CD8-positive, alpha-beta memory T cell (primary cell): Measurements from ENCODE around the gene C4orf46. TPM values are rescaled to one million over a fixed set of nuclear protein-coding genes. Genes with fewer than 3 reads are reported as not detected.

ENCODE experiments used
- CTCF ChIA-PET: fragments of 350-600 bp; sonication (Branson Sonifier 250); formaldehyde crosslinking; loops from one replicate; lab custom pipeline; 2021; ENCODE audit warnings: antibody characterized with exemption; lab: Charles Lee
- POLR2A ChIA-PET: fragments of 350-600 bp; sonication (Branson Sonifier 250); formaldehyde crosslinking; loops from one replicate; lab custom pipeline; 2021; ENCODE audit warnings: antibody characterized with exemption; lab: Charles Lee
- DNase-seq, 5 donors: peaks; one replicate each; pipeline versions ENCODE4 v3.0.0 to v3.0.0-alpha.2; 2020 to 2022; ENCODE audit warnings: mixed read lengths in 1 of 5
- H3K27ac ChIP-seq: one replicate; pipeline ENCODE4 v1.7.0; 2013; ENCODE audit warnings: low read depth, mild to moderate bottlenecking, low read length, moderate library complexity
- H3K27me3 ChIP-seq: 2 replicates; pipeline ENCODE4 v1.7.0; 2013; ENCODE audit warnings: low read length, mild to moderate bottlenecking; ENCODE audit not compliant: insufficient read depth, poor library complexity, severe bottlenecking
- H3K36me3 ChIP-seq: 2 replicates; pipeline ENCODE4 v1.7.0; 2013; ENCODE audit warnings: mild to moderate bottlenecking, low read length, moderate library complexity; ENCODE audit not compliant: insufficient read depth
- H3K4me1 ChIP-seq: 2 replicates; pipeline ENCODE4 v1.7.0; 2013; ENCODE audit warnings: mild to moderate bottlenecking, low read length, moderate library complexity; ENCODE audit not compliant: insufficient read depth
- H3K4me3 ChIP-seq: 2 replicates; pipeline ENCODE4 v1.7.0; 2013; ENCODE audit warnings: mild to moderate bottlenecking, low read length
- H3K9me3 ChIP-seq: 2 replicates; pipeline ENCODE4 v1.7.0; 2013; ENCODE audit warnings: mild to moderate bottlenecking, low read length
- H3K27ac Mint-ChIP-seq, 8 donors: one replicate each; pipeline ENCODE4 v1.8.0; 2020 to 2021; ENCODE audit warnings: mixed read lengths in 8 of 8, mild to moderate bottlenecking in 6 of 8, inconsistent platforms in 3 of 8, moderate library complexity in 3 of 8
- H3K27me3 Mint-ChIP-seq, 2 donors: one replicate each; pipeline ENCODE4 v1.8.0; 2020 to 2021; ENCODE audit warnings: mixed read lengths in 2 of 2, mild to moderate bottlenecking in 1 of 2, moderate library complexity in 1 of 2
- H3K36me3 Mint-ChIP-seq, 3 donors: one replicate each; pipeline ENCODE4 v1.8.0; 2020 to 2021; ENCODE audit warnings: mixed read lengths in 3 of 3, inconsistent platforms in 1 of 3, mild to moderate bottlenecking in 1 of 3
- H3K4me1 Mint-ChIP-seq, 3 donors: one replicate each; pipeline ENCODE4 v1.8.0; 2020 to 2021; ENCODE audit warnings: mixed read lengths in 3 of 3, inconsistent platforms in 1 of 3, mild to moderate bottlenecking in 1 of 3
- H3K4me3 Mint-ChIP-seq, 7 donors: one replicate each; pipeline ENCODE4 v1.8.0; 2020 to 2021; ENCODE audit warnings: mixed read lengths in 7 of 7, mild to moderate bottlenecking in 6 of 7, moderate library complexity in 4 of 7, inconsistent platforms in 2 of 7
- H3K9me3 Mint-ChIP-seq, 5 donors: one replicate each; pipeline ENCODE4 v1.8.0; 2020 to 2022; ENCODE audit warnings: mixed read lengths in 5 of 5, mild to moderate bottlenecking in 3 of 5, moderate library complexity in 2 of 5, inconsistent platforms in 1 of 5
- polyA plus RNA-seq: library from polyadenylated mRNA; unstranded; fragments of 300-500 nt; fragmentation: Illumina TruSeq; gene quantifications from one replicate; pipeline ENCODE4 v1.2.3, GENCODE V29; 2021
- total RNA-seq, 2 experiments: library from RNA; stranded (reverse); gene quantifications; one replicate each; pipeline ENCODE4 v1.2.3, GENCODE V29; 2021

Gene C4orf46
- total and polyA plus RNA-seq, 3 experiments from 2014 or later = 5.7 to 22.0 (median 20.0) TPM

- H3K27ac ChIP-seq = no peak overlapping the region
- no peak overlapping the region for H3K27ac Mint-ChIP-seq
- ChIA-PET CTCF (no interaction called here), POLR2A (no interaction called here)
- no peaks in the 10 kb centered on the region for H3K4me1 ChIP-seq
- H3K36me3 ChIP-seq = no peaks in the 10 kb centered on the region
- peaks cover 6 to 11% (median 8%) of the 10 kb centered on the region in 3 donors for H3K4me1 Mint-ChIP-seq
- H3K9me3 ChIP-seq = no peaks in the 10 kb centered on the region
- no peak overlapping the region for H3K4me3 ChIP-seq
- H3K36me3 Mint-ChIP-seq = no peaks in the 10 kb centered on the region
- no peak overlapping the region for H3K4me3 Mint-ChIP-seq
- no peaks in the 10 kb centered on the region for H3K9me3 Mint-ChIP-seq
- peaks cover 7 to 37% of the 10 kb centered on the region in 2 donors for H3K27me3 Mint-ChIP-seq
- DNase-seq = no peak
- no peaks in the 10 kb centered on the region for H3K27me3 ChIP-seq
These were observed 22.5 kb downstream of the C4orf46 start for GRCh38 chr4:158649111-158649680.

GRCh38 chr4:158644760-158645159 is 26.9 kb downstream of the C4orf46 start:
- Mint-ChIP-seq H3K4me3 (no peak overlapping the region), H3K4me1 (no peaks in the 10 kb centered on the region), H3K27me3 (peaks cover 11 to 56% of the 10 kb centered on the region in 2 donors), H3K9me3 (no peaks in the 10 kb centered on the region), H3K36me3 (no peaks in the 10 kb centered on the region), H3K27ac (no peak overlapping the region)
- no peak overlapping the region for H3K27ac ChIP-seq
- H3K4me1 ChIP-seq = no peaks in the 10 kb centered on the region
- H3K4me3 ChIP-seq = no peak overlapping the region
- ChIA-PET POLR2A (no interaction called here), CTCF (no interaction called here)
- no peaks in the 10 kb centered on the region for H3K36me3 ChIP-seq
- no peak for DNase-seq
- no peaks in the 10 kb centered on the region for H3K27me3 ChIP-seq
- H3K9me3 ChIP-seq = no peaks in the 10 kb centered on the region

- no peak for DNase-seq
- Histone ChIP-seq H3K27me3 (no peaks in the 10 kb centered on the region), H3K36me3 (no peaks in the 10 kb centered on the region), H3K4me1 (no peaks in the 10 kb centered on the region), H3K27ac (no peak overlapping the region), H3K9me3 (no peaks in the 10 kb centered on the region), H3K4me3 (no peak overlapping the region)
- H3K4me1 Mint-ChIP-seq = no peaks in the 10 kb centered on the region
- ChIA-PET CTCF (no interaction called here), POLR2A (no interaction called here)
- H3K9me3 Mint-ChIP-seq = no peaks in the 10 kb centered on the region
- peaks cover 11 to 56% of the 10 kb centered on the region in 2 donors for H3K27me3 Mint-ChIP-seq
- H3K36me3 Mint-ChIP-seq = no peaks in the 10 kb centered on the region
- no peak overlapping the region for H3K4me3 Mint-ChIP-seq
- no peak overlapping the region for H3K27ac Mint-ChIP-seq
These were observed 27.3 kb downstream of the C4orf46 start for GRCh38 chr4:158644356-158644755.

- no peaks in the 10 kb centered on the region for H3K4me1 ChIP-seq
- H3K4me1 Mint-ChIP-seq = no peaks in the 10 kb centered on the region
- H3K27me3 Mint-ChIP-seq = peaks cover 11 to 39% of the 10 kb centered on the region in 2 donors
- H3K36me3 Mint-ChIP-seq = peaks cover 0 to 1% (median 0%) of the 10 kb centered on the region in 3 donors
- no peak overlapping the region for H3K27ac Mint-ChIP-seq
- no peak overlapping the region for H3K27ac ChIP-seq
- no peak for DNase-seq
- no peaks in the 10 kb centered on the region for H3K36me3 ChIP-seq
- H3K4me3 Mint-ChIP-seq = no peak overlapping the region
- ChIA-PET POLR2A (no interaction called here), CTCF (no interaction called here)
- no peaks in the 10 kb centered on the region for H3K9me3 ChIP-seq
- no peaks in the 10 kb centered on the region for H3K27me3 ChIP-seq
- H3K9me3 Mint-ChIP-seq = no peaks in the 10 kb centered on the region
- no peak overlapping the region for H3K4me3 ChIP-seq
These were observed 35.1 kb downstream of the C4orf46 start for GRCh38 chr4:158636619-158637018.

GRCh38 chr4:158630893-158631292 is 40.8 kb downstream of the C4orf46 start:
- Mint-ChIP-seq H3K9me3 (no peaks in the 10 kb centered on the region), H3K4me3 (no peak overlapping the region), H3K27ac (no peak overlapping the region), H3K4me1 (no peaks in the 10 kb centered on the region), H3K36me3 (peaks cover 0 to 1% (median 0%) of the 10 kb centered on the region in 3 donors), H3K27me3 (peaks cover 6 to 21% of the 10 kb centered on the region in 2 donors)
- Histone ChIP-seq H3K4me3 (no peak overlapping the region), H3K4me1 (no peaks in the 10 kb centered on the region), H3K27me3 (no peaks in the 10 kb centered on the region), H3K27ac (no peak overlapping the region), H3K9me3 (no peaks in the 10 kb centered on the region), H3K36me3 (no peaks in the 10 kb centered on the region)
- CTCF ChIA-PET = no interaction called here
- no peak for DNase-seq
- POLR2A ChIA-PET = no interaction called here

- peaks cover 5 to 22% of the 10 kb centered on the region in 2 donors for H3K27me3 Mint-ChIP-seq
- no peaks in the 10 kb centered on the region for H3K9me3 Mint-ChIP-seq
- H3K27ac ChIP-seq = no peak overlapping the region
- no peaks in the 10 kb centered on the region for H3K4me1 ChIP-seq
- H3K36me3 ChIP-seq = no peaks in the 10 kb centered on the region
- CTCF ChIA-PET = no interaction called here
- no peak for DNase-seq
- no peak overlapping the region for H3K27ac Mint-ChIP-seq
- H3K4me1 Mint-ChIP-seq = no peaks in the 10 kb centered on the region
- no peak overlapping the region for H3K4me3 ChIP-seq
- H3K4me3 Mint-ChIP-seq = no peak overlapping the region
- H3K36me3 Mint-ChIP-seq = no peaks in the 10 kb centered on the region
- no peaks in the 10 kb centered on the region for H3K9me3 ChIP-seq
- POLR2A ChIA-PET = no interaction called here
- no peaks in the 10 kb centered on the region for H3K27me3 ChIP-seq
These were observed 46.1 kb downstream of the C4orf46 start for GRCh38 chr4:158625544-158625943.

- Mint-ChIP-seq H3K27ac (no peak overlapping the region), H3K4me3 (no peak overlapping the region), H3K27me3 (peaks cover 5 to 21% of the 10 kb centered on the region in 2 donors), H3K36me3 (no peaks in the 10 kb centered on the region), H3K4me1 (no peaks in the 10 kb centered on the region), H3K9me3 (no peaks in the 10 kb centered on the region)
- H3K36me3 ChIP-seq = no peaks in the 10 kb centered on the region
- no peaks in the 10 kb centered on the region for H3K27me3 ChIP-seq
- H3K27ac ChIP-seq = no peak overlapping the region
- no peaks in the 10 kb centered on the region for H3K9me3 ChIP-seq
- DNase-seq = no peak
- no peaks in the 10 kb centered on the region for H3K4me1 ChIP-seq
- ChIA-PET CTCF (no interaction called here), POLR2A (no interaction called here)
- no peak overlapping the region for H3K4me3 ChIP-seq
These were observed 46.7 kb downstream of the C4orf46 start for GRCh38 chr4:158624889-158625478.

GRCh38 chr4:158622251-158622650 is 49.4 kb downstream of the C4orf46 start:
- no peak overlapping the region for H3K27ac Mint-ChIP-seq
- no peaks in the 10 kb centered on the region for H3K9me3 Mint-ChIP-seq

More at GRCh38 chr4:158622251-158622650, 49.4 kb downstream of the C4orf46 start:
- Histone ChIP-seq H3K27ac (no peak overlapping the region), H3K27me3 (no peaks in the 10 kb centered on the region), H3K4me1 (no peaks in the 10 kb centered on the region), H3K36me3 (no peaks in the 10 kb centered on the region), H3K4me3 (no peak overlapping the region), H3K9me3 (no peaks in the 10 kb centered on the region)
- no peak overlapping the region for H3K4me3 Mint-ChIP-seq
- H3K36me3 Mint-ChIP-seq = no peaks in the 10 kb centered on the region
- CTCF ChIA-PET = no interaction called here
- no peak for DNase-seq
- POLR2A ChIA-PET = no interaction called here
- H3K4me1 Mint-ChIP-seq = no peaks in the 10 kb centered on the region
- peaks cover 5 to 16% of the 10 kb centered on the region in 2 donors for H3K27me3 Mint-ChIP-seq
